Skeletal muscle tissue (tissue), 4 donors: ENCODE results near the gene SGPP2. TPM values are rescaled to one million over a fixed set of nuclear protein-coding genes. Genes with fewer than 3 reads are reported as not detected.

Experiments used
- H3K27ac ChIP-seq: one replicate; pipeline ENCODE4 v1.7.0; 2013; ENCODE audit warnings: mild to moderate bottlenecking, low read depth, low read length, inconsistent platforms
- H3K27me3 ChIP-seq, 3 donors: one replicate each; pipeline ENCODE4 v1.7.0; 2013; ENCODE audit warnings: low read length in 3 of 3; ENCODE audit not compliant: control insufficient read depth in 3 of 3, insufficient read depth in 3 of 3
- H3K36me3 ChIP-seq, 3 donors: one replicate each; pipeline ENCODE4 v1.7.0; 2013; ENCODE audit warnings: low read length in 3 of 3; ENCODE audit not compliant: control insufficient read depth in 3 of 3, insufficient read depth in 3 of 3
- H3K4me1 ChIP-seq, 3 donors: one replicate each; pipeline ENCODE4 v1.7.0; 2013; ENCODE audit warnings: low read length in 3 of 3, mild to moderate bottlenecking in 3 of 3; ENCODE audit not compliant: control insufficient read depth in 3 of 3, insufficient read depth in 3 of 3
- H3K4me3 ChIP-seq, 3 donors: one replicate each; pipeline ENCODE4 v1.7.0; 2013; ENCODE audit warnings: low read length in 3 of 3
- H3K9ac ChIP-seq, 3 donors: one replicate each; pipeline ENCODE4 v1.7.0; 2013; ENCODE audit warnings: low read length in 3 of 3, mild to moderate bottlenecking in 3 of 3, moderate library complexity in 2 of 3, low read depth in 1 of 3
- H3K9me3 ChIP-seq, 3 donors: one replicate each; pipeline ENCODE4 v1.7.0; 2013; ENCODE audit warnings: low read length in 3 of 3; ENCODE audit not compliant: control insufficient read depth in 3 of 3
- total RNA-seq: library from RNA; depleted of rRNA; stranded (reverse); fragments of >200 nt; gene quantifications from one replicate; pipeline ENCODE4 v1.2.3, GENCODE V29; 2014
- donor health status: Osteomylitis.

SGPP2 gene
- total RNA-seq, 1 donor from 2014 or later, result not detected

DNA sequence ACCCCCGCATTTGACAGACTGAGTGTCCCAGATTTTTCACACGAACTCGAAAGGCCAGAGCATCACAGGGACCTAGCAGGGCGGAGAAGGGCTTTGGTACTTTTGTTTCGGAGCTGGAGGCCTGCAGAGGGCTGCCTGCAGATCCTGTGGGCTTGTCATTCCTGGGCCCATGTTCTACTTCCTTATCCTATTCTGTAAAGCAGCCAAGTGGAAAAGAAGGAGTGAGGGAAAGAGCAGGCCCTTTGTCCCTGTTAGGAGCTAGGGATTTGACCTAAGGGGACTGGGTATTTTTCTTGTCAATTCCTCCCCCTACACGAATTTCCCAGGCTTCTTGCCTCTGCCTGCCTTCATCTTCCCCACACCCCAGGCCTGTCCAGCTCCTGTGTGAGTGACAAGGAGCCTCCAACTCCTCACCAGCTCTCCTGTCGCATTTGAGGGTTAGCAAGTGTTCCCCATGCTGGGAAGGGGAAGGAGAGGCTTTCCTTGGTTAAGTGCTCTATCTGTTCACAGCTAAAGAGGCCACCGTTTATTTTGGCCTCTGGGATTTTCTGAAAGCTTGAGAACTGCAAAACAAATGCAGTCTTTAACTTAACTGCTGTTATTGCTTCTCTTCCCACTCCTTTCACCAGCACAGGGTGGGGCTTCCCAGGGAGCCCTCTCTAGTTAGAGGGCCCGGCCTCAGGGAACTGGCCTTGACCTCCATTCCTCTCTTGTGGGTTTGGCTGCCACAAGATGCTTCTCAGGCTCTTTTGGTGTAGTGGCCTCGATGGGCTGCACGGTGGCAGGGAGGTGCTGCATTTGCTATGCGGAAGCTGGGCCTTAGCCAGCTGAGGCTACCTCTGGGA, 61.2 kb downstream of the SGPP2 start:
- no peak overlapping the region for H3K9ac ChIP-seq

DNA sequence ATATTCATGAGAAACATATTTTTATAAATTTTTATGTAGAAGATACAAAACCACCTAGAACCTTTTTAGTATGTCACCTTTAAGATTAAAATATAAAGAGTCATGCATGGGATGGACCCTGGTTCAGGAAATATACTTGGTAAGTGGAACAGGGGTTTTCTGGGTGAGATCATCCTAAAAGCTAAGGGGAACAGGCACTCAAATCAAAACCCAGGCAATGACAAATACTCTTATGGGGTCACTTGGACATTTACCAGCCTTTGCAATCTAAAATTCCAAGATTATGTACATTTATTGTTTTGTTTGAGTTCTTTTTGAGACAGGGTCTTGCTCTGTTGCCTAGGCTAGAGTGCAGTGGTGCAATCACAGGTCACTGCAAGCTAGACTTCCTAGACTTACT, 65.8 kb downstream of the SGPP2 start:
- no peak overlapping the region for H3K27ac ChIP-seq
- H3K9me3 ChIP-seq, result no peaks in the 10 kb centered on the region
- H3K36me3 ChIP-seq, result no peaks in the 10 kb centered on the region

More for the DNA sequence above, 61.2 kb downstream of the SGPP2 start:
- Histone ChIP-seq H3K36me3 (no peaks in the 10 kb centered on the region), H3K27ac (no peak overlapping the region), H3K27me3 (peaks cover 0 to 14% (median 2%) of the 10 kb centered on the region in 3 donors), H3K4me3 (no peak overlapping the region), H3K9me3 (no peaks in the 10 kb centered on the region), H3K4me1 (no peaks in the 10 kb centered on the region)

DNA sequence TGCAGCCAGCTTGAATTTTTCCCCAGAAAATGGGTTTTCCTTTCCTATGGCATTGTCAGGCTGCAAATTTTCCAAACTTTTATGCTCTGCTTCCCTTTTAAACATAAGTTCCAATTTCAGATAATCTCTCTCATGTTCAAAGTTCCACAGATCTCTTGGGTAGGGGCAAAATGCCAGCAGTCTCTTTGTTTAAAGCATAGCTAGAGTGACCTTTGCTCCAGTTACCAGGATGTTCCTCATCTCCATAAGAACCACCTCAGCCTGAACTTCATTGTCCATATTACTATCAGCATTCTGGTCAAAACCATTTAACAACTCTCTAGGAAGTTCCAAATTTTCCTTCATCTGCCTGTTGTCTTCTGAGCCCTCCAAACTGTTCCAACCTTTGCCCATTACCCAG, 68.3 kb downstream of the SGPP2 start:
- H3K36me3 ChIP-seq, result no peaks in the 10 kb centered on the region
- H3K4me3 ChIP-seq, result no peak overlapping the region
- H3K9me3 ChIP-seq, result no peaks in the 10 kb centered on the region
- H3K9ac ChIP-seq, result no peak overlapping the region
- H3K27ac ChIP-seq, result no peak overlapping the region
- H3K4me1 ChIP-seq, result no peaks in the 10 kb centered on the region
- no peaks in the 10 kb centered on the region for H3K27me3 ChIP-seq

More for the DNA sequence above, 65.8 kb downstream of the SGPP2 start:
- Histone ChIP-seq H3K9ac (no peak overlapping the region), H3K4me3 (no peak overlapping the region), H3K27me3 (no peaks in the 10 kb centered on the region), H3K4me1 (no peaks in the 10 kb centered on the region)

DNA sequence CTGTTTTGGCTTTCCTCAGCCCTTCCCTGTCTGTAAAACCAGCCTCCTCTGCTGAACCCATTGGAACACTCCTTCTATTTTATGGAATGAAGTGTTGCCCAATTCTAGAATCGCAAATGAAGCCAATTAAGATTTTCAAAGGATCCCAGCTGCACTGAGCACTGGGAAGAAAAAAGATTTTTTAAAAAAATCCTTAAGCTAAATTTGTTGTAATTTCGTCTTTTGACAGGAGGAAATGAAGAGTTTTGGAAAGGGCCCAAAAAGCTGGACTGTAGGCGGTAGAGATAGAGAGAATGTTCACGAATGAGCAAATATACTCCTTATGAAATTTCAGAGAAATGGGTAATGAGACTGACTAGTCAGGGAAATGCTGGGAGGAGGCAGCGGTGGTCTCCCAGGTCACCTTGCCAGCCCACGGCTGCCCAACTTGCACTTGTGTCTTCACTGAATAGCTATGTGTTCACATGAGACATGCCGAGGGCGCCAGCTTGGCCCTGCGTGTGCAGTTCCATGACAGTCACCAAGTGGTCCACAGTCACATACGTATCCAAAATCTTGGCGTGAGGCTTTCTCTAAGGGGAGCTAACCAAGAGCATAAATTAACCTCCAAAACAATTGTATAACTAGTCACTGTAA, 69.9 kb downstream of the SGPP2 start:
- H3K27ac ChIP-seq, result no peak overlapping the region
- no peaks in the 10 kb centered on the region for H3K36me3 ChIP-seq
- no peak overlapping the region for H3K9ac ChIP-seq

DNA sequence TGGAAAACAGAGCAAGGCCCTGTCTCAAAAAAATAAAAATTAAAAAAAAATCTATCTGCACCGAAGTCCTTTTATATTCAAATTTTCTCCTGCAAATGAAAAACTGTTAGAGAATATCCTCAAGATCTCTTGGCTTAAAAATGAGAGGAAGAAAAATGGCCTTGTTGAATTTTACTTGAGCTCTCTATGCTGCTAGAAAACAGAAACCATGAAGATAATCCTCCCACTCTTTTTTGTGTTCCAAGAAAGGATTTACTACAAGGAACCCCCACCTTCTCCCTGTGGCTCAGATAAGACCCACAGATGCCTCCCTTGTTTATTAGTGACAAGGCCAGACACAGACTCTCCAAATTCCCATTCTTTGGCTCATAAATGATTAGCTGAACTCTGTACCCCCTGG, 71.0 kb downstream of the SGPP2 start:
- Histone ChIP-seq H3K9ac (no peak overlapping the region), H3K27me3 (peaks cover 0 to 11% (median 6%) of the 10 kb centered on the region in 3 donors), H3K9me3 (no peaks in the 10 kb centered on the region), H3K4me1 (no peaks in the 10 kb centered on the region), H3K36me3 (no peaks in the 10 kb centered on the region), H3K4me3 (no peak overlapping the region), H3K27ac (no peak overlapping the region)

More for the DNA sequence above, 69.9 kb downstream of the SGPP2 start:
- no peaks in the 10 kb centered on the region for H3K4me1 ChIP-seq
- H3K27me3 ChIP-seq, result peaks cover 0 to 3% (median 0%) of the 10 kb centered on the region in 3 donors
- H3K9me3 ChIP-seq, result no peaks in the 10 kb centered on the region
- no peak overlapping the region for H3K4me3 ChIP-seq

DNA sequence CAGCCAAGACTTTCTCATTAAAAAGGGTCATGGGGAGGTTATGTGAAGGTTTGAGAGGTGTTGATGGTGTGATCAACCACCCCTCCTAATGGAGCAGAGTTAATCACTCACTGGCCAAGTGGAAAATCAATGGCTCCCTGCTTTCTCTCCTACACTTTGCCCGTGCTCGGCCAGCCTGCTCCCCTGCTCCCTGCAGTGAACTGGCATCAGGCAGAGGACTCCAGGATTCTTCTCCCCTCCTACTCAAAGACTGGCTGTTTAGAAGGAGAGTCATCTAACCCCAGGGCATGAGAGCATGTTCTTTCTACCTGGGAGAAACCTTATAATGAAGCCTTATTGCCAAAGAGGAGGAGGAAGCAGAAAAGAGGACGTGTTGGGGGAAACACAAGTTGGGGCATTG, 74.9 kb downstream of the SGPP2 start:
- Histone ChIP-seq H3K4me1 (no peaks in the 10 kb centered on the region), H3K9ac (no peak overlapping the region), H3K4me3 (no peak overlapping the region), H3K27me3 (peaks cover 0 to 11% (median 6%) of the 10 kb centered on the region in 3 donors), H3K9me3 (no peaks in the 10 kb centered on the region), H3K27ac (no peak overlapping the region), H3K36me3 (no peaks in the 10 kb centered on the region)

DNA sequence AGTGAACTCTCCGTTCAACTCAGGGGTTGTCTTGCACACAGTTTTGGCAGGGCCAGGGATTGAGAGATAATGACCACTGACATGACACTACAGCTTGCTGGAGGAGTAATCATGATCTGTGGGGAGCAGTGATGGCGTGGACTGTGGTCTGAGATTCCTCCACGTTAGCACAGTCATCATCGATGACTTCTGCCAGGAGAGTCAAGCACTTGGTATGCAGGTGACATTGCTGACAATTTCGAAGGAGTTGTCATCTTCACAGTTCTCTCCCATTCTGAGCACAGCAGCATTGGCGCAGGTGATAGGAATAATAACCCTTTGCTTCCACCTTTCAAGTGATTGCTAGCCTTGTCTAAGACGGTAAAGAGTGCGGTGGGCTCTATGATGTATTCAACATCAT, 79.8 kb downstream of the SGPP2 start:
- H3K4me3 ChIP-seq, result no peak overlapping the region
- H3K36me3 ChIP-seq, result no peaks in the 10 kb centered on the region
- no peak overlapping the region for H3K27ac ChIP-seq
- H3K9me3 ChIP-seq, result no peaks in the 10 kb centered on the region
- H3K9ac ChIP-seq, result no peak overlapping the region
- peaks cover 0 to 9% (median 7%) of the 10 kb centered on the region in 3 donors for H3K27me3 ChIP-seq
- no peaks in the 10 kb centered on the region for H3K4me1 ChIP-seq

DNA sequence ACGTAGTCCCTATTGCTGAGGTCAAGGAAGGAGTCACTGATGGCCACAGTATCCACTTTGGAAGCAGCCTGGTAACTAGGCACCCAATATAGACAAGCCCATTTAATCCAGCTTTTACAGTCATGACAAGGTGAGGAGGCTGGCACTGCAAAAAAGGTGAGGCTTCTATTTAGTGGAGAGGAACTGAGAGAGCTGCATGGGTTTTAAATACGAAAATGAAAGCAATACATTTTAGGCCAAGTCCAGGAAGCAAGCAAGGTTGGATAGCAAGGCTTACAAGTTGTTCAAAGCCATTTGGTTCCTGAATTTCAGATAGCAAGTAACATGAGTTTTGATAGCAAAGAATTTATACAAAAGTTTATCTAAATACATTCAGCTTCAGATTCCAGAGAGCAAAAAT, 80.4 kb downstream of the SGPP2 start:
- H3K9ac ChIP-seq, result no peak overlapping the region
- H3K9me3 ChIP-seq, result no peaks in the 10 kb centered on the region
- H3K27ac ChIP-seq, result no peak overlapping the region
- no peak overlapping the region for H3K4me3 ChIP-seq
- no peaks in the 10 kb centered on the region for H3K4me1 ChIP-seq
- peaks cover 0 to 7% (median 3%) of the 10 kb centered on the region in 3 donors for H3K27me3 ChIP-seq
- no peaks in the 10 kb centered on the region for H3K36me3 ChIP-seq

DNA sequence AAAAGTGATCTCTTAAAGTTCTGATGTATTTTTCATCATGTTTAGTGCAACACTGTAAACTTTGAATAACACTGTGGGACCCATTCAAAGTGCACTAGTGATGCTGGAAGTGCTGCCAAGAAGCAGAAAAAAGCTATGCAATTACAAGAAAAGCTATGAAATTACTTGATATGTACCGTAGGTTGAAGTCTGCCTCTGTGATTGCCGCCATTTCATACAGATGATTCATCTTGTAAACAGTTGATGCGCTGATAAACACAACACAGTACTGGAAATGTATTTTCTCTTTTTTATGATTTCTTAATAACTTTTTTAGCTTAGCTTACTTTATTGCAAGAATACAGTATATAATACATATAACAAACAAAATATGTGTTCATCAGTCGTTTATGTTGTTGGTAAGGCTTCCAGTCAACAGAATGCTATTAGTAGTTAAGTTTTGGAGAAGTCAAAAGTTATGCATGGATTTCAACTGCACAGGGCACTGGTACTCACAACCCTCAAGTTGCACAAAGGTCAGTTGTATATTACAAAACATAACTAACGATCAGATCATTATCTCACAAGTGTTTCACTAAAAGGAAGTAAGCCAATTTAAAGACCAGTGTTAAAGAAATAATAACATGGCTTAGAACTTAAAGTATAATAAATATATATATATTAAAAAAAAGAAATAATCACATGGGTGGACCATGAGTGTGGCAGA, 82.0 kb downstream of the SGPP2 start:
- Histone ChIP-seq H3K9ac (no peak overlapping the region), H3K27me3 (peaks cover 0 to 3% (median 0%) of the 10 kb centered on the region in 3 donors), H3K9me3 (no peaks in the 10 kb centered on the region), H3K4me1 (no peaks in the 10 kb centered on the region), H3K4me3 (no peak overlapping the region), H3K27ac (no peak overlapping the region), H3K36me3 (no peaks in the 10 kb centered on the region)

DNA sequence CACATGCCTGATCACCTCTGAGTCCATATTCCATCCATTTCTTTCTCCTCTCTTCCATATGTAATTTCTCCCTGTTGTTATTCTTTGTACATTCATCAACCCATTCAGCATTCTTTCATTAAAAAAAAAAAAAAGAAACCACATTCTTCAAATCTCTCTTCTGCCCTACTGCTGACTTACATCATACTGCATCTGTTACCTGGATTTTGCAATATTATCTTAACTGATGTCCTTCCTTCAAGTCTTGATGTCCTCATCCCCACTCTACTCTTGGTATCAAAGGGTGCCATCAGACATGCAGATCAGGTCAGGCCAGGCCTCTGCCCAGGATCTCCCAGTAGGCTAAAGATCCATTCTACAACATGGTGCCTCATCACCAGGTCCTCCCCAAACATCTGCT, 90.6 kb downstream of the SGPP2 start:
- no peaks in the 10 kb centered on the region for H3K36me3 ChIP-seq
- peaks cover 0 to 9% (median 6%) of the 10 kb centered on the region in 3 donors for H3K4me1 ChIP-seq
- H3K9ac ChIP-seq, result no peak overlapping the region
- H3K9me3 ChIP-seq, result no peaks in the 10 kb centered on the region
- H3K4me3 ChIP-seq, result no peak overlapping the region
- no peaks in the 10 kb centered on the region for H3K27me3 ChIP-seq
- H3K27ac ChIP-seq, result no peak overlapping the region
